Upper lobe of right lung (tissue), 1 donor: ENCODE results near the gene ACOT7. TPM values are rescaled to one million over a fixed set of nuclear protein-coding genes. Genes with fewer than 3 reads are reported as not detected.

Experiments
- ATAC-seq: fragments of 200-7000 bp; cut with Tn5 transposase; one replicate; pipeline ENCODE4 v1.9.1; 2020; ENCODE audit warnings: mild to moderate bottlenecking, moderate library complexity
- DNase-seq: peaks from one replicate; pipeline ENCODE4 v3.0.0-alpha.2; 2020
- H3K27ac ChIP-seq: fragments of 200-600 bp; one replicate; pipeline ENCODE4 v1.8.0; 2022
- H3K27me3 ChIP-seq: fragments of 200-600 bp; one replicate; pipeline ENCODE4 v1.8.0; 2022; ENCODE audit warnings: mild to moderate bottlenecking
- H3K36me3 ChIP-seq: fragments of 200-600 bp; one replicate; pipeline ENCODE4 v1.8.0; 2022
- H3K4me1 ChIP-seq: fragments of 200-600 bp; one replicate; pipeline ENCODE4 v1.8.0; 2022
- H3K4me3 ChIP-seq: fragments of 200-600 bp; one replicate; pipeline ENCODE4 v1.8.0; 2022; ENCODE audit warnings: mild to moderate bottlenecking
- H3K9me3 ChIP-seq: fragments of 200-600 bp; one replicate; pipeline ENCODE4 v1.8.0; 2022
- CTCF ChIP-seq: fragments of 200-600 bp; IDR thresholded peaks from one replicate; pipeline ENCODE4 v1.8.0; 2022; ENCODE audit warnings: antibody characterized with exemption
- intact Hi-C: fragments of 100-400 bp; cut with DNase I; formaldehyde crosslinking; loops from one replicate; pipeline ENCODE4 v1.11.0; 2022
- total RNA-seq: library from RNA; stranded (reverse); fragmentation: NEBNext Ultra II Directional; extraction: Animal tissue kit (Norgen Biotek cat#: 25700); gene quantifications from one replicate; pipeline ENCODE4 v1.2.1, GENCODE V29; 2021
- donor health status: DM: no; HTN: yes; CAD: no; lungs with severe emphysema.

ACOT7 gene
- total RNA-seq, 1 donor from 2014 or later, result 22.8 TPM

GRCh38 chr1:6328696-6329095 is 64.9 kb downstream of the ACOT7 start:
- Histone ChIP-seq H3K36me3 (no peaks in the 10 kb centered on the region), H3K4me3 (no peak overlapping the region), H3K27me3 (no peaks in the 10 kb centered on the region), H3K9me3 (no peaks in the 10 kb centered on the region), H3K4me1 (peaks cover 3% of the 10 kb centered on the region), H3K27ac (no peak overlapping the region)
- ATAC-seq (no peak), DNase-seq (no peak)
- intact Hi-C loops, result no loop called here
- TF ChIP-seq CTCF, result no peak

- TF ChIP-seq CTCF, result no peak
- DNase-seq (no peak), ATAC-seq (no peak)
Measured at GRCh38 chr1:6328091-6328490, 65.5 kb downstream of the ACOT7 start.

GRCh38 chr1:6325482-6325881 is 68.1 kb downstream of the ACOT7 start:
- no peak for TF ChIP-seq CTCF
- Histone ChIP-seq H3K27me3 (no peaks in the 10 kb centered on the region), H3K9me3 (no peaks in the 10 kb centered on the region), H3K4me3 (no peak overlapping the region), H3K36me3 (no peaks in the 10 kb centered on the region), H3K4me1 (peaks cover under 1% of the 10 kb centered on the region), H3K27ac (no peak overlapping the region)
- ATAC-seq (peak; percentile 18), DNase-seq (no peak)
- intact Hi-C loops, result no loop called here

More at GRCh38 chr1:6328091-6328490, 65.5 kb downstream of the ACOT7 start:
- Histone ChIP-seq H3K4me1 (peaks cover 3% of the 10 kb centered on the region), H3K27ac (no peak overlapping the region), H3K9me3 (no peaks in the 10 kb centered on the region), H3K27me3 (no peaks in the 10 kb centered on the region), H3K36me3 (no peaks in the 10 kb centered on the region), H3K4me3 (no peak overlapping the region)
- intact Hi-C loops, result no loop called here

- TF ChIP-seq CTCF, result no peak
- DNase-seq (no peak), ATAC-seq (peak; percentile 71)
- no peak overlapping the region for H3K27ac ChIP-seq
- no peaks in the 10 kb centered on the region for H3K36me3 ChIP-seq
- H3K4me3 ChIP-seq, result no peak overlapping the region
- H3K4me1 ChIP-seq, result no peaks in the 10 kb centered on the region
- no peaks in the 10 kb centered on the region for H3K9me3 ChIP-seq
- H3K27me3 ChIP-seq, result no peaks in the 10 kb centered on the region
- intact Hi-C loops, result no loop called here
Measured at GRCh38 chr1:6322161-6322560, 71.4 kb downstream of the ACOT7 start.

- TF ChIP-seq CTCF, result no peak
- Histone ChIP-seq H3K36me3 (no peaks in the 10 kb centered on the region), H3K4me3 (no peak overlapping the region), H3K27me3 (no peaks in the 10 kb centered on the region), H3K27ac (no peak overlapping the region), H3K9me3 (no peaks in the 10 kb centered on the region), H3K4me1 (no peaks in the 10 kb centered on the region)
- peak; percentile 65 for ATAC-seq
- intact Hi-C loops, result no loop called here
- no peak for DNase-seq
Measured at GRCh38 chr1:6321205-6321604, 72.4 kb downstream of the ACOT7 start.

GRCh38 chr1:6317098-6317760 is 76.3 kb downstream of the ACOT7 start:
- no peaks in the 10 kb centered on the region for H3K27me3 ChIP-seq
- ATAC-seq (no peak), DNase-seq (no peak)
- H3K27ac ChIP-seq, result no peak overlapping the region
- H3K9me3 ChIP-seq, result no peaks in the 10 kb centered on the region
- intact Hi-C loops, result no loop called here
- H3K36me3 ChIP-seq, result no peaks in the 10 kb centered on the region
- TF ChIP-seq CTCF, result no peak
- no peak overlapping the region for H3K4me3 ChIP-seq
- H3K4me1 ChIP-seq, result no peaks in the 10 kb centered on the region
